ENCODE measurements around the gene SLC3A2.
A peak's percentile ranks its signal among the peaks of the same experiment; 100 is the strongest.

Gene SLC3A2

GRCh38 chr11:62922653-62923431 lies 42.1 kb downstream of the SLC3A2 start:
- Histone ChIP-seq H3K4me2 (peak overlapping the region in 8 of 11 experiments; percentile 42 to 93 (median 66); a peak in 15 of 22 replicates), H3K36me3 (no peaks in the 10 kb centered on the region), H3K9me3 (replicated peaks in 1 of 11) (peaks cover 0 to 8% (median 0%) of the 10 kb centered on the region in 11 experiments; a peak in 3 of 22 replicates), H3K4me3 (no peak overlapping the region), H3K27me3 (peaks cover 59 to 71% (median 62%) of the 10 kb centered on the region in 11 experiments), H4K20me1 (peaks cover 0 to 26% (median 0%) of the 10 kb centered on the region in 11 experiments; a peak in 6 of 22 replicates), H3K4me1 (peaks cover 10 to 57% (median 44%) of the 10 kb centered on the region in 10 experiments; a peak in 18 of 20 replicates), H3K27ac (no peak overlapping the region), H3K9ac (no peak overlapping the region)
- TF ChIP-seq Cebpa-rat (IDR thresholded peaks at IDR 0.05), result no peak

- Histone ChIP-seq H3K27me3 (peaks cover 68 to 80% (median 71%) of the 10 kb centered on the region in 11 experiments), H3K27ac (no peak overlapping the region), H3K9ac (peak overlapping the region in 7 of 11 experiments; percentile 6 to 63 (median 39); a peak in 8 of 22 replicates), H3K4me3 (peak overlapping the region; percentile 37 to 60 (median 50)), H3K9me3 (replicated peaks in 1 of 11) (peaks cover 0 to 8% (median 0%) of the 10 kb centered on the region in 11 experiments; a peak in 3 of 22 replicates), H3K4me2 (peak overlapping the region; percentile 72 to 95 (median 89)), H3K4me1 (peaks cover 10 to 62% (median 50%) of the 10 kb centered on the region in 10 experiments; a peak in 18 of 20 replicates), H4K20me1 (peaks cover 0 to 26% (median 0%) of the 10 kb centered on the region in 11 experiments; a peak in 6 of 22 replicates), H3K36me3 (no peaks in the 10 kb centered on the region)
- no peak for TF ChIP-seq Cebpa-rat (IDR thresholded peaks at IDR 0.05)
These were observed 43.1 kb downstream of the SLC3A2 start for GRCh38 chr11:62923601-62924411.

- Histone ChIP-seq H3K27me3 (peaks cover 68 to 81% (median 76%) of the 10 kb centered on the region in 11 experiments), H3K4me3 (no peak overlapping the region), H4K20me1 (peaks cover 0 to 21% (median 0%) of the 10 kb centered on the region in 11 experiments; a peak in 6 of 22 replicates), H3K4me2 (0 out of 22 replicates have a peak overlapping the region, but pooled peaks of 2 of the 11 experiments have one; percentile 7 to 80), H3K9me3 (replicated peaks in 1 of 11) (peaks cover 0 to 8% (median 0%) of the 10 kb centered on the region in 11 experiments; a peak in 3 of 22 replicates), H3K9ac (no peak overlapping the region), H3K36me3 (no peaks in the 10 kb centered on the region), H3K4me1 (peaks cover 10 to 67% (median 51%) of the 10 kb centered on the region in 10 experiments; a peak in 18 of 20 replicates), H3K27ac (no peak overlapping the region)
- TF ChIP-seq Cebpa-rat (IDR thresholded peaks at IDR 0.05), result no peak
These were observed 44.6 kb downstream of the SLC3A2 start for GRCh38 chr11:62925308-62925707.

- H3K4me1 ChIP-seq, result peaks cover 10 to 67% (median 49%) of the 10 kb centered on the region in 10 experiments; a peak in 18 of 20 replicates
- H3K36me3 ChIP-seq, result no peaks in the 10 kb centered on the region
- peaks cover 0 to 8% (median 0%) of the 10 kb centered on the region in 11 experiments; a peak in 3 of 22 replicates for H3K9me3 ChIP-seq (replicated peaks in 1 of 11)
- peaks cover 0 to 17% (median 0%) of the 10 kb centered on the region in 11 experiments; a peak in 5 of 22 replicates for H4K20me1 ChIP-seq
- H3K27me3 ChIP-seq, result peaks cover 68 to 80% (median 76%) of the 10 kb centered on the region in 11 experiments
- H3K4me2 ChIP-seq, result 0 out of 22 replicates have a peak overlapping the region, but pooled peaks of 1 of the 11 experiments have one; percentile 7
- no peak for TF ChIP-seq Cebpa-rat (IDR thresholded peaks at IDR 0.05)
- H3K27ac ChIP-seq, result no peak overlapping the region
- H3K9ac ChIP-seq, result no peak overlapping the region
- H3K4me3 ChIP-seq, result no peak overlapping the region
These were observed 45.3 kb downstream of the SLC3A2 start for GRCh38 chr11:62925745-62926679.

GRCh38 chr11:62926680-62927455 lies 46.2 kb downstream of the SLC3A2 start:
- Histone ChIP-seq H3K4me3 (no peak overlapping the region), H3K27me3 (peaks cover 68 to 74% (median 72%) of the 10 kb centered on the region in 11 experiments), H4K20me1 (peaks cover 0 to 15% (median 0%) of the 10 kb centered on the region in 11 experiments; a peak in 5 of 22 replicates), H3K4me1 (peaks cover 10 to 67% (median 41%) of the 10 kb centered on the region in 10 experiments; a peak in 18 of 20 replicates), H3K9ac (no peak overlapping the region), H3K4me2 (no peak overlapping the region), H3K9me3 (replicated peaks in 1 of 11) (peaks cover 0 to 8% (median 0%) of the 10 kb centered on the region in 11 experiments; a peak in 3 of 22 replicates), H3K36me3 (no peaks in the 10 kb centered on the region), H3K27ac (no peak overlapping the region)
- no peak for TF ChIP-seq Cebpa-rat (IDR thresholded peaks at IDR 0.05)

GRCh38 chr11:62928011-62928410 lies 47.3 kb downstream of the SLC3A2 start:
- no peak for TF ChIP-seq Cebpa-rat (IDR thresholded peaks at IDR 0.05)
- H4K20me1 ChIP-seq, result peaks cover 0 to 12% (median 0%) of the 10 kb centered on the region in 11 experiments; a peak in 5 of 22 replicates
- no peaks in the 10 kb centered on the region for H3K36me3 ChIP-seq
- H3K4me1 ChIP-seq, result peaks cover 10 to 57% (median 32%) of the 10 kb centered on the region in 10 experiments; a peak in 18 of 20 replicates
- no peak overlapping the region for H3K27ac ChIP-seq
- no peak overlapping the region for H3K4me3 ChIP-seq
- no peak overlapping the region for H3K9ac ChIP-seq
- peak overlapping the region in 8 of 11 experiments; percentile 18 to 57 (median 42); a peak in 12 of 22 replicates for H3K4me2 ChIP-seq
- H3K9me3 ChIP-seq (replicated peaks in 1 of 11), result peaks cover 0 to 8% (median 0%) of the 10 kb centered on the region in 11 experiments; a peak in 3 of 22 replicates
- H3K27me3 ChIP-seq, result peaks cover 57 to 63% (median 60%) of the 10 kb centered on the region in 11 experiments

- Histone ChIP-seq H3K9me3 (replicated peaks in 1 of 11) (peaks cover 0 to 8% (median 0%) of the 10 kb centered on the region in 11 experiments; a peak in 3 of 22 replicates), H4K20me1 (peaks cover 0 to 11% (median 0%) of the 10 kb centered on the region in 11 experiments; a peak in 5 of 22 replicates), H3K4me2 (peak overlapping the region in 7 of 11 experiments; percentile 9 to 52 (median 35); a peak in 10 of 22 replicates), H3K4me3 (no peak overlapping the region), H3K9ac (no peak overlapping the region), H3K27ac (no peak overlapping the region), H3K27me3 (peaks cover 36 to 41% (median 39%) of the 10 kb centered on the region in 11 experiments), H3K36me3 (no peaks in the 10 kb centered on the region), H3K4me1 (peaks cover 0 to 37% (median 19%) of the 10 kb centered on the region in 10 experiments; a peak in 14 of 20 replicates)
- TF ChIP-seq Cebpa-rat (IDR thresholded peaks at IDR 0.05), result no peak
These were observed 49.5 kb downstream of the SLC3A2 start for GRCh38 chr11:62930157-62930556.
